Trophoblast cell (in vitro differentiated cells and primary cell): Measurements from ENCODE around the gene CEP72.

ENCODE experiments used
- DNase-seq, 2 donors: peaks; one replicate each; pipeline ENCODE4 v3.0.0-alpha.2; 2016
- H2AFZ ChIP-seq: 2 replicates; pipeline ENCODE4 v1.6.1; 2013; ENCODE audit warnings: low read length, moderate library complexity, mild to moderate bottlenecking; ENCODE audit not compliant: insufficient read depth, poor library complexity
- H2AK5ac ChIP-seq: 2 replicates; pipeline ENCODE4 v1.6.1; 2013; ENCODE audit warnings: mild to moderate bottlenecking, low read length
- H2BK120ac ChIP-seq: 2 replicates; pipeline ENCODE4 v1.6.1; 2013; ENCODE audit warnings: low read length, mild to moderate bottlenecking, moderate library complexity; ENCODE audit not compliant: insufficient read depth, poor library complexity
- H2BK12ac ChIP-seq: 2 replicates; pipeline ENCODE4 v1.6.1; 2013; ENCODE audit warnings: mild to moderate bottlenecking, low read length, moderate library complexity
- H2BK5ac ChIP-seq: 2 replicates; pipeline ENCODE4 v1.6.1; 2013; ENCODE audit warnings: low read length, low read depth, moderate library complexity, mild to moderate bottlenecking; ENCODE audit not compliant: poor library complexity
- H3K14ac ChIP-seq: 2 replicates; pipeline ENCODE4 v1.6.1; 2013; ENCODE audit warnings: mild to moderate bottlenecking, low read length
- H3K18ac ChIP-seq: 2 replicates; pipeline ENCODE4 v1.6.1; 2013; ENCODE audit warnings: mild to moderate bottlenecking, low read length
- H3K23ac ChIP-seq: 2 replicates; pipeline ENCODE4 v1.6.1; 2013; ENCODE audit warnings: low read length
- H3K27ac ChIP-seq: 2 replicates; pipeline ENCODE4 v1.5.1; 2013; ENCODE audit warnings: low read depth, mild to moderate bottlenecking, inconsistent platforms, low read length, moderate library complexity
- H3K27me3 ChIP-seq: 2 replicates; pipeline ENCODE4 v1.6.1; 2013; ENCODE audit warnings: inconsistent platforms, mild to moderate bottlenecking, low read length, moderate library complexity; ENCODE audit not compliant: insufficient read depth
- H3K36me3 ChIP-seq, 2 experiments: 1 replicate in 1 of 2; 2 replicates in 1 of 2; pipeline ENCODE4 v1.6.1; 2013; ENCODE audit warnings: low read length in 2 of 2, mild to moderate bottlenecking in 2 of 2, moderate library complexity in 1 of 2; ENCODE audit not compliant: insufficient read depth in 2 of 2, control insufficient read depth in 1 of 2
- H3K4ac ChIP-seq: 2 replicates; pipeline ENCODE4 v1.6.1; 2013; ENCODE audit warnings: low read depth, mild to moderate bottlenecking, low read length, moderate library complexity
- H3K4me1 ChIP-seq, 2 experiments: 1 replicate in 1 of 2; 2 replicates in 1 of 2; pipeline ENCODE4 v1.6.1; 2013; ENCODE audit warnings: low read length in 2 of 2, mild to moderate bottlenecking in 2 of 2, moderate library complexity in 1 of 2; ENCODE audit not compliant: insufficient read depth in 2 of 2, control insufficient read depth in 1 of 2
- H3K4me2 ChIP-seq: 2 replicates; pipeline ENCODE4 v1.6.1; 2013; ENCODE audit warnings: inconsistent platforms, mild to moderate bottlenecking, low read length, moderate library complexity
- H3K4me3 ChIP-seq: 2 replicates; pipeline ENCODE4 v1.5.1; 2013; ENCODE audit warnings: mild to moderate bottlenecking, low read depth, low read length, inconsistent platforms
- H3K79me1 ChIP-seq: one replicate; pipeline ENCODE4 v1.6.1; 2013; ENCODE audit warnings: low read length
- H3K79me2 ChIP-seq: 2 replicates; pipeline ENCODE4 v1.6.1; 2013; ENCODE audit warnings: low read length, mild to moderate bottlenecking; ENCODE audit not compliant: control insufficient read depth, insufficient read depth, poor library complexity
- H3K9ac ChIP-seq: 2 replicates; pipeline ENCODE4 v1.6.1; 2013; ENCODE audit warnings: mild to moderate bottlenecking, low read length
- H3K9me3 ChIP-seq: 2 replicates; pipeline ENCODE4 v1.6.1; 2013; ENCODE audit warnings: low read depth, mild to moderate bottlenecking, control low read depth, inconsistent platforms, low read length; ENCODE audit not compliant: insufficient read depth
- H4K12ac ChIP-seq: 2 replicates; pipeline ENCODE4 v1.6.1; 2013; ENCODE audit warnings: low read depth, mild to moderate bottlenecking, low read length, moderate library complexity
- H4K8ac ChIP-seq: 2 replicates; pipeline ENCODE4 v1.6.1; 2013; ENCODE audit warnings: low read depth, mild to moderate bottlenecking, low read length, moderate library complexity
- H4K91ac ChIP-seq: one replicate; pipeline ENCODE4 v1.6.1; 2013; ENCODE audit warnings: low read depth, mild to moderate bottlenecking, low read length, moderate library complexity
- WGBS: extraction: QIAGEN DNeasy Blood & Tissue Kit; methylation state at CpG from one replicate; pipeline ENCODE4 v1.1.7; 2013; ENCODE audit warnings: missing lambda C conversion rate; ENCODE audit not compliant: insufficient read length, insufficient coverage; ENCODE audit errors: extremely low coverage; 5-methylcytosine and 5-hydroxymethylcytosine counted together

Gene CEP72

GRCh38 chr5:624951-625230 is 12.8 kb downstream of the CEP72 start:
- Histone ChIP-seq H3K36me3 (peaks cover 63 to 68% of the 10 kb centered on the region in 2 experiments), H3K79me2 (no peaks in the 10 kb centered on the region), H3K79me1 (no peaks in the 10 kb centered on the region), H4K12ac (no peak overlapping the region), H3K27me3 (no peaks in the 10 kb centered on the region), H3K9ac (no peak overlapping the region), H3K27ac (no peak overlapping the region), H3K4me3 (no peak overlapping the region), H3K4me1 (no peaks in the 10 kb centered on the region), H2BK5ac (no peak overlapping the region), H2BK120ac (no peak overlapping the region), H3K9me3 (no peaks in the 10 kb centered on the region), H4K8ac (no peak overlapping the region), H3K18ac (no peak overlapping the region), H3K14ac (no peak overlapping the region), H3K4me2 (no peak overlapping the region), H3K23ac (no peak overlapping the region), H3K4ac (no peak overlapping the region), H4K91ac (no peak overlapping the region), H2AFZ (no peak overlapping the region), H2BK12ac (no peak overlapping the region), H2AK5ac (no peak overlapping the region)
- no peak for DNase-seq
- WGBS = no CpG with 5 or more reads among the region's 13 CpGs

GRCh38 chr5:625516-625915 is 13.4 kb downstream of the CEP72 start:
- no peaks in the 10 kb centered on the region for H3K9me3 ChIP-seq
- H4K12ac ChIP-seq = no peak overlapping the region
- H3K79me2 ChIP-seq = no peaks in the 10 kb centered on the region
- no peak overlapping the region for H4K8ac ChIP-seq
- no peak overlapping the region for H3K9ac ChIP-seq
- no peak overlapping the region for H3K4me2 ChIP-seq
- H3K18ac ChIP-seq = no peak overlapping the region
- no peak overlapping the region for H2BK12ac ChIP-seq
- no peak overlapping the region for H3K4ac ChIP-seq
- no peak overlapping the region for H3K23ac ChIP-seq
- H3K36me3 ChIP-seq = peaks cover 56 to 62% of the 10 kb centered on the region in 2 experiments
- H2AFZ ChIP-seq = no peak overlapping the region
- no CpG with 5 or more reads among the region's 16 CpGs for WGBS
- no peak overlapping the region for H3K4me3 ChIP-seq
- no peak overlapping the region for H3K27ac ChIP-seq
- DNase-seq = no peak
- no peak overlapping the region for H3K14ac ChIP-seq
- no peaks in the 10 kb centered on the region for H3K79me1 ChIP-seq
- no peak overlapping the region for H4K91ac ChIP-seq
- H2BK5ac ChIP-seq = no peak overlapping the region
- H3K27me3 ChIP-seq = no peaks in the 10 kb centered on the region
- H3K4me1 ChIP-seq = no peaks in the 10 kb centered on the region
- no peak overlapping the region for H2BK120ac ChIP-seq
- H2AK5ac ChIP-seq = no peak overlapping the region

GRCh38 chr5:626850-627249 is 14.7 kb downstream of the CEP72 start:
- Histone ChIP-seq H2BK5ac (no peak overlapping the region), H3K36me3 (peaks cover 43 to 51% of the 10 kb centered on the region in 2 experiments), H3K4me3 (no peak overlapping the region), H2AK5ac (no peak overlapping the region), H4K91ac (no peak overlapping the region), H3K4me2 (no peak overlapping the region), H4K8ac (no peak overlapping the region), H3K14ac (no peak overlapping the region), H3K4ac (no peak overlapping the region), H3K9ac (no peak overlapping the region), H3K27ac (no peak overlapping the region), H3K9me3 (no peaks in the 10 kb centered on the region), H3K79me1 (no peaks in the 10 kb centered on the region), H3K4me1 (no peaks in the 10 kb centered on the region), H3K79me2 (no peaks in the 10 kb centered on the region), H3K23ac (no peak overlapping the region), H3K27me3 (no peaks in the 10 kb centered on the region), H2AFZ (no peak overlapping the region), H2BK120ac (no peak overlapping the region), H3K18ac (no peak overlapping the region), H2BK12ac (no peak overlapping the region), H4K12ac (no peak overlapping the region)
- WGBS = no CpG with 5 or more reads among the region's 3 CpGs
- DNase-seq = no peak

- Histone ChIP-seq H2AFZ (no peak overlapping the region), H2AK5ac (no peak overlapping the region), H3K4me3 (peak overlapping the region; percentile 31), H3K79me2 (no peaks in the 10 kb centered on the region), H4K12ac (no peak overlapping the region), H3K18ac (no peak overlapping the region), H3K9ac (no peak overlapping the region), H2BK5ac (no peak overlapping the region), H3K9me3 (no peaks in the 10 kb centered on the region), H3K14ac (no peak overlapping the region), H3K79me1 (no peaks in the 10 kb centered on the region), H3K4me2 (no peak overlapping the region), H3K4ac (no peak overlapping the region), H3K23ac (no peak overlapping the region), H3K27me3 (no peaks in the 10 kb centered on the region), H3K27ac (no peak overlapping the region), H2BK120ac (no peak overlapping the region), H3K4me1 (no peaks in the 10 kb centered on the region), H3K36me3 (peaks cover 38 to 44% of the 10 kb centered on the region in 2 experiments), H2BK12ac (no peak overlapping the region), H4K8ac (no peak overlapping the region), H4K91ac (no peak overlapping the region)
- WGBS = no CpG with 5 or more reads among the region's 24 CpGs
- DNase-seq = no peak
These were observed 15.7 kb downstream of the CEP72 start for GRCh38 chr5:627840-628239.
